ENCODE results near the gene LAIR1.
"Not testable (repeated sequence)": the region's sequence is repeated elsewhere in the genome, so short reads cannot be mapped to it uniquely, and the experiment has no call there.

DNA sequence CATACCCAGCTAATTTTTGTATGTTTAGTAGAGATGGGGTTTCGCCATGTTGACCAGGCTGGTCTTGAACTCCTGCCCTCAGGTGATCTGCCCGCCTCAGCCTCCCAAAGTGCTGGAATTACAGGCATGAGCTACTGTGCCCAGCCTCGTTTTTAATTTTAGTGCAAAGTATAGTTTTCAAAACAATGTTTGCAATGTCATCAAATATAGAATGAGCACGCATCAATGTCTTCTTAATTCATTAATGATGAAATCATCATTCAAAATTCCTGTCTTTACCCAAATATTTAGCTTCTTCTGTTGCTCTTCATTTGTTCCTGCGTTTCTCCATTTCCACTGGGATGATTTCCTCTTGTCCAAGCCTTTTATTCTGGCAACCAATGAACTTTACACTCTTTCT lies 6.7 kb upstream of the LAIR1 start:
- TF ChIP-seq, protein P1, sequence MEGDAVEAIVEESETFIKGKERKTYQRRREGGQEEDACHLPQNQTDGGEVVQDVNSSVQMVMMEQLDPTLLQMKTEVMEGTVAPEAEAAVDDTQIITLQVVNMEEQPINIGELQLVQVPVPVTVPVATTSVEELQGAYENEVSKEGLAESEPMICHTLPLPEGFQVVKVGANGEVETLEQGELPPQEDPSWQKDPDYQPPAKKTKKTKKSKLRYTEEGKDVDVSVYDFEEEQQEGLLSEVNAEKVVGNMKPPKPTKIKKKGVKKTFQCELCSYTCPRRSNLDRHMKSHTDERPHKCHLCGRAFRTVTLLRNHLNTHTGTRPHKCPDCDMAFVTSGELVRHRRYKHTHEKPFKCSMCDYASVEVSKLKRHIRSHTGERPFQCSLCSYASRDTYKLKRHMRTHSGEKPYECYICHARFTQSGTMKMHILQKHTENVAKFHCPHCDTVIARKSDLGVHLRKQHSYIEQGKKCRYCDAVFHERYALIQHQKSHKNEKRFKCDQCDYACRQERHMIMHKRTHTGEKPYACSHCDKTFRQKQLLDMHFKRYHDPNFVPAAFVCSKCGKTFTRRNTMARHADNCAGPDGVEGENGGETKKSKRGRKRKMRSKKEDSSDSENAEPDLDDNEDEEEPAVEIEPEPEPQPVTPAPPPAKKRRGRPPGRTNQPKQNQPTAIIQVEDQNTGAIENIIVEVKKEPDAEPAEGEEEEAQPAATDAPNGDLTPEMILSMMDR (IDR thresholded peaks at IDR 0.05), result not testable (repeated sequence)
- not testable (repeated sequence) for TF ChIP-seq POLR2A (IDR thresholded peaks at IDR 0.05)

Measured in adrenal gland (tissue), 5 donors.